Right lobe of liver (tissue), 4 donors: ENCODE measurements around the gene GNG12.

Experiments
- CTCF ChIP-seq, 4 donors: fragments of 200-600 bp in 3 of 4; fragments of 450-650 bp in 1 of 4; IDR thresholded peaks; one replicate each; pipeline versions ENCODE4 v1.5.1 to v1.8.0; 2016 to 2022; ENCODE audit warnings: antibody characterized with exemption in 4 of 4, mild to moderate bottlenecking in 2 of 4
- POLR2A ChIP-seq: fragments of 450-650 bp; IDR thresholded peaks from one replicate; pipeline ENCODE4 v1.6.1; 2017; ENCODE audit warnings: antibody characterized with exemption, mild to moderate bottlenecking
- donor health status: DM: no; HTN: no; CAD: no.
- donor health status: DM: no; HTN: no; CAD: no.
- donor health status: DM: no; HTN: yes; CAD: no.

DNA sequence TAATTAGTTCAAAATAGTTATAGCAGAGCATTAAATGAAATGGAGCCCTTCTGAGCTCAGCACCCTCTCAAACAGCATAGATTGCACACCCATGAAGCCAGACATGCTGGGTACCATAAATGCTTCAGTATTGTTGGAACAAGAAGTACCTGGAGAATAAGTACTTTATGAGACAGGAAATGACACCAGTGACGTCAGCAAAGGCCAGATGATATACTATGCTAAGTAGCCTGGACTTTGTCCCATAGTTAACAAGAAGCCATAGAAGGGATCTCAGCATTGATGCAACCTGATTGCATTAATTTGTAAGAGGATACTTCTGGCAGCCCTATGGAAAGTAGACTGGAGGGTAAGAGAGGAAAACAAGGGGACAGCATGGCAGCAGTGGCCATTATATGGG, 164.6 kb downstream of the GNG12 start:
- no peak for TF ChIP-seq CTCF (IDR thresholded peaks at IDR 0.05)
- no peak for TF ChIP-seq POLR2A
